Measurements from ENCODE around the gene PDE7B. TPM values are rescaled to one million over a fixed set of nuclear protein-coding genes. Genes with fewer than 3 reads are reported as not detected.
A peak's percentile ranks its signal among the peaks of the same experiment; 100 is the strongest.

PDE7B gene
- total RNA-seq, 2 donors from 2014 or later, result 10.3 TPM

GRCh38 chr6:136073216-136073615, 221.7 kb downstream of the PDE7B start:
- intact Hi-C loops (cut with DNase I), result loop anchor here in 1 of 2 donors (2.0 kb wide), 1 partner anchor 30 kb away; no protein-coding TSS in a partner anchor
- peak in 1 of 2 donors; percentile 31 for ATAC-seq
- no peak for DNase-seq

GRCh38 chr6:136076496-136076895, 225.0 kb downstream of the PDE7B start:
- ATAC-seq, result no peak
- intact Hi-C loops (cut with DNase I), result no loop called here

GRCh38 chr6:136077834-136078576, 226.5 kb downstream of the PDE7B start:
- DNase-seq (no peak), ATAC-seq (peak in 1 of 2 donors; percentile 67)
- intact Hi-C loops (cut with DNase I), result no loop called here

More at GRCh38 chr6:136076496-136076895, 225.0 kb downstream of the PDE7B start:
- no peak for DNase-seq

GRCh38 chr6:136079701-136080565, 228.4 kb downstream of the PDE7B start:
- DNase-seq, result no peak
- intact Hi-C loops (cut with DNase I), result no loop called here
- peak; percentile 38 to 73 for ATAC-seq

- intact Hi-C loops (cut with DNase I), result no loop called here
- DNase-seq (no peak), ATAC-seq (no peak)
Observed at GRCh38 chr6:136083540-136083939, 232.0 kb downstream of the PDE7B start.

GRCh38 chr6:136084403-136084802, 232.9 kb downstream of the PDE7B start:
- ATAC-seq (no peak), DNase-seq (no peak)
- intact Hi-C loops (cut with DNase I), result no loop called here

- ATAC-seq (peak in 1 of 2 donors; percentile 28), DNase-seq (no peak)
- intact Hi-C loops (cut with DNase I), result no loop called here
Observed at GRCh38 chr6:136085370-136086115, 234.0 kb downstream of the PDE7B start.

- peak; percentile 46 to 60 for ATAC-seq
- intact Hi-C loops (cut with DNase I), result no loop called here
- no peak for DNase-seq
Observed at GRCh38 chr6:136086686-136087085, 235.2 kb downstream of the PDE7B start.

GRCh38 chr6:136087986-136088385, 236.5 kb downstream of the PDE7B start:
- intact Hi-C loops (cut with DNase I), result no loop called here
- no peak for DNase-seq
- no peak for ATAC-seq

GRCh38 chr6:136088693-136089092, 237.2 kb downstream of the PDE7B start:
- ATAC-seq (no peak), DNase-seq (no peak)
- intact Hi-C loops (cut with DNase I), result no loop called here

GRCh38 chr6:136089876-136090275, 238.4 kb downstream of the PDE7B start:
- intact Hi-C loops (cut with DNase I), result no loop called here
- ATAC-seq (no peak), DNase-seq (no peak)

GRCh38 chr6:136090929-136091328, 239.4 kb downstream of the PDE7B start:
- DNase-seq (no peak), ATAC-seq (no peak)
- intact Hi-C loops (cut with DNase I), result no loop called here

- no peak for ATAC-seq
- DNase-seq, result no peak
- intact Hi-C loops (cut with DNase I), result no loop called here
Observed at GRCh38 chr6:136092897-136093296, 241.4 kb downstream of the PDE7B start.

- no peak for ATAC-seq
- intact Hi-C loops (cut with DNase I), result no loop called here
- no peak for DNase-seq
Observed at GRCh38 chr6:136093835-136094234, 242.3 kb downstream of the PDE7B start.

GRCh38 chr6:136094812-136095211, 243.3 kb downstream of the PDE7B start:
- ATAC-seq, result no peak
- no peak for DNase-seq
- intact Hi-C loops (cut with DNase I), result no loop called here

GRCh38 chr6:136095986-136096385, 244.5 kb downstream of the PDE7B start:
- intact Hi-C loops (cut with DNase I), result no loop called here
- DNase-seq (peak; percentile 45), ATAC-seq (peak; percentile 81 to 90)

GRCh38 chr6:136102991-136103688, 251.6 kb downstream of the PDE7B start:
- ATAC-seq (peak in 1 of 2 donors; percentile 57), DNase-seq (no peak)
- intact Hi-C loops (cut with DNase I), result loop anchor here in 1 of 2 donors (2.0 to 10.0 kb wide), 2 partner anchors 30 to 68 kb away; no protein-coding TSS in a partner anchor

- ATAC-seq (peak; percentile 96 to 97), DNase-seq (peak; percentile 46)
- intact Hi-C loops (cut with DNase I), result loop anchor here in 1 of 2 donors (2.0 to 10.0 kb wide), 2 partner anchors 31 to 69 kb away; no protein-coding TSS in a partner anchor
Observed at GRCh38 chr6:136103763-136104311, 252.3 kb downstream of the PDE7B start.
